Stomach (tissue), 9 donors: ENCODE measurements around the gene GTF2H3. TPM values are rescaled to one million over a fixed set of nuclear protein-coding genes. Genes with fewer than 3 reads are reported as not detected.

Source experiments
- DNase-seq, 2 donors: peaks; one replicate each; pipeline versions ENCODE4 v3.0.0 to v3.0.0-alpha.2; 2013 to 2019
- H3K27ac ChIP-seq, 5 donors: fragments of 200-600 bp in 4 of 5; sonication (generic) in 4 of 5; one replicate each; pipeline ENCODE4 v1.5.1; 2013 to 2019; ENCODE audit warnings: mild to moderate bottlenecking in 1 of 5, moderate library complexity in 1 of 5
- H3K27me3 ChIP-seq, 3 donors: fragments of 200-600 bp; sonication (generic); one replicate each; pipeline ENCODE4 v1.5.1; 2017 to 2019; ENCODE audit warnings: mixed run types in 1 of 3
- H3K36me3 ChIP-seq, 4 donors: fragments of 200-600 bp; sonication (generic); 1 replicate in 3 of 4; 2 replicates in 1 of 4; pipeline ENCODE4 v1.5.1; 2016 to 2019
- H3K4me1 ChIP-seq, 4 donors: fragments of 200-600 bp; sonication (generic); one replicate each; pipeline ENCODE4 v1.5.1; 2016 to 2019
- H3K4me3 ChIP-seq, 4 donors: fragments of 200-600 bp; sonication (generic) in 3 of 4; one replicate each; pipeline ENCODE4 v1.5.1; 2016 to 2019; ENCODE audit warnings: mild to moderate bottlenecking in 1 of 4
- H3K9me3 ChIP-seq, 4 donors: fragments of 200-600 bp; sonication (generic); one replicate each; pipeline ENCODE4 v1.5.1; 2016 to 2019
- EP300 ChIP-seq: sonication (generic); formaldehyde crosslinking; IDR thresholded peaks from one replicate; pipeline ENCODE4 v1.6.1; 2017; ENCODE audit warnings: antibody characterized with exemption
- POLR2A ChIP-seq, 4 donors: fragments of 450-650 bp; IDR thresholded peaks; one replicate each; pipeline ENCODE4 v1.6.1; 2016; ENCODE audit warnings: antibody characterized with exemption in 4 of 4, control low read depth in 2 of 4, mild to moderate bottlenecking in 1 of 4, moderate library complexity in 1 of 4
- POLR2AphosphoS5 ChIP-seq, 3 donors: sonication (generic); formaldehyde crosslinking; IDR thresholded peaks; one replicate each; pipeline ENCODE4 v1.6.1; 2016; ENCODE audit warnings: antibody characterized with exemption in 3 of 3
- WGBS, 5 donors: extraction: QIAGEN DNeasy Blood & Tissue Kit in 3 of 5; methylation state at CpG; one replicate each; pipeline versions ENCODE4 v1.1.5 to v1.1.7; 2013 to 2018; 5-methylcytosine and 5-hydroxymethylcytosine counted together
- intact Hi-C: fragments of 100-400 bp; cut with DNase I; formaldehyde crosslinking; loops from one replicate; pipeline ENCODE4 v1.15.1; 2023; ENCODE audit warnings: low total_unique reads
- polyA plus RNA-seq, 3 donors: library from polyadenylated mRNA; stranded (reverse); fragments of 200-250 nt; gene quantifications; one replicate each; pipeline ENCODE4 v1.2.3, GENCODE V29; 2013
- total RNA-seq, 5 donors: library from RNA; depleted of rRNA; stranded (reverse); fragments of >200 nt; gene quantifications; one replicate each; pipeline versions ENCODE4 v1.1.0 to v1.2.3, GENCODE V29; 2014 to 2016
- TF ChIP-seq, protein P1 (sequence below), 7 experiments: fragments of 450-650 bp in 4 of 7; fragments of 200-600 bp in 3 of 7; sonication (generic) in 3 of 7; IDR thresholded peaks; one replicate each; pipeline ENCODE4 v1.5.1; 2016 to 2019; ENCODE audit warnings: antibody characterized with exemption in 7 of 7, control low read depth in 2 of 7, mild to moderate bottlenecking in 1 of 7
- donor health status: healthy with polysubstance abuse.
- donor health status: Bipolar disorder and iron deficiency.
- donor health status: healthy.

Gene GTF2H3
- total and polyA plus RNA-seq, 8 donors: 2.9 to 40.2 (median 7.6) TPM; not detected in 1

- Histone ChIP-seq H3K36me3 (peaks cover 26 to 95% (median 81%) of the 10 kb centered on the region in 4 donors), H3K9me3 (no peaks in the 10 kb centered on the region), H3K4me1 (no peaks in the 10 kb centered on the region), H3K27ac (no peak overlapping the region), H3K4me3 (no peak overlapping the region), H3K27me3 (no peaks in the 10 kb centered on the region)
- no peak for DNase-seq
- intact Hi-C loops: no loop called here
- 93 to 99% (median 97%) methylated on average over 10 of the region's 10 CpGs for WGBS, 5 donors
- TF ChIP-seq POLR2A (IDR thresholded peaks at IDR 0.05) (no peak), EP300 (no peak), POLR2AphosphoS5 (IDR thresholded peaks at IDR 0.05) (no peak)
- TF ChIP-seq, protein P1, sequence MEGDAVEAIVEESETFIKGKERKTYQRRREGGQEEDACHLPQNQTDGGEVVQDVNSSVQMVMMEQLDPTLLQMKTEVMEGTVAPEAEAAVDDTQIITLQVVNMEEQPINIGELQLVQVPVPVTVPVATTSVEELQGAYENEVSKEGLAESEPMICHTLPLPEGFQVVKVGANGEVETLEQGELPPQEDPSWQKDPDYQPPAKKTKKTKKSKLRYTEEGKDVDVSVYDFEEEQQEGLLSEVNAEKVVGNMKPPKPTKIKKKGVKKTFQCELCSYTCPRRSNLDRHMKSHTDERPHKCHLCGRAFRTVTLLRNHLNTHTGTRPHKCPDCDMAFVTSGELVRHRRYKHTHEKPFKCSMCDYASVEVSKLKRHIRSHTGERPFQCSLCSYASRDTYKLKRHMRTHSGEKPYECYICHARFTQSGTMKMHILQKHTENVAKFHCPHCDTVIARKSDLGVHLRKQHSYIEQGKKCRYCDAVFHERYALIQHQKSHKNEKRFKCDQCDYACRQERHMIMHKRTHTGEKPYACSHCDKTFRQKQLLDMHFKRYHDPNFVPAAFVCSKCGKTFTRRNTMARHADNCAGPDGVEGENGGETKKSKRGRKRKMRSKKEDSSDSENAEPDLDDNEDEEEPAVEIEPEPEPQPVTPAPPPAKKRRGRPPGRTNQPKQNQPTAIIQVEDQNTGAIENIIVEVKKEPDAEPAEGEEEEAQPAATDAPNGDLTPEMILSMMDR (IDR thresholded peaks at IDR 0.05): no peak
Observed at GRCh38 chr12:123678981-123679380, 45.4 kb downstream of the GTF2H3 start.

DNA sequence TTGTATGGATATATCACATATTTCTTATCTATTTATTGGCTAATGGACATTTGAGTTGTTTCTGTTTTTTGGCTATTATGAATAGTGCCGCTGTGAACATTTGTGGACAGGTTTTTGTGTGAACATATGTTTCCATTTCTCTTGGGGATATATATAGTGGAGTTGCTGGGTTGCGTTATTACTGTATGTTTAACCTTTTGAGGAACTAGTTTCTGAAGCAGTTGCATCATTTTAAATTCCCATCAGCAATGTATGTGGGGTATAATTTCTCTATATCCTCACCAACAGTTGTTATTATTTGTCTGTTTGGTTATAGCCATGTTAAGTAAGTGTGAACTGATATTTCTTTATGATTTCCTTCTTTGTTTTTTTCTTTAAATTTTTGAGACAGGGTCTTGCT is 48.0 kb downstream of the GTF2H3 start:
- H3K4me1 ChIP-seq: no peaks in the 10 kb centered on the region
- no peak overlapping the region for H3K27ac ChIP-seq
- TF ChIP-seq POLR2A (IDR thresholded peaks at IDR 0.05) (no peak), EP300 (no peak), POLR2AphosphoS5 (IDR thresholded peaks at IDR 0.05) (no peak)
- TF ChIP-seq, protein P1 (IDR thresholded peaks at IDR 0.05): no peak
- H3K27me3 ChIP-seq: no peaks in the 10 kb centered on the region
- no peak overlapping the region for H3K4me3 ChIP-seq
- H3K36me3 ChIP-seq: peaks cover 18 to 95% (median 78%) of the 10 kb centered on the region in 4 donors
- H3K9me3 ChIP-seq: no peaks in the 10 kb centered on the region
- intact Hi-C loops: no loop called here
- DNase-seq: no peak
- 78 to 96% (median 92%) methylated on average over 2 of the region's 2 CpGs for WGBS, 5 donors

- no peak overlapping the region for H3K4me3 ChIP-seq
- TF ChIP-seq EP300 (no peak), POLR2A (IDR thresholded peaks at IDR 0.05) (no peak), POLR2AphosphoS5 (IDR thresholded peaks at IDR 0.05) (no peak)
- TF ChIP-seq, protein P1 (IDR thresholded peaks at IDR 0.05): no peak
- peaks cover 19 to 96% (median 82%) of the 10 kb centered on the region in 4 donors for H3K36me3 ChIP-seq
- no peak overlapping the region for H3K27ac ChIP-seq
- DNase-seq: no peak
- no peaks in the 10 kb centered on the region for H3K4me1 ChIP-seq
- intact Hi-C loops: no loop called here
- no peaks in the 10 kb centered on the region for H3K27me3 ChIP-seq
- 86 to 93% (median 91%) methylated on average over 3 of the region's 3 CpGs for WGBS, 5 donors
- no peaks in the 10 kb centered on the region for H3K9me3 ChIP-seq
Observed at GRCh38 chr12:123683964-123684363, 50.3 kb downstream of the GTF2H3 start.

DNA sequence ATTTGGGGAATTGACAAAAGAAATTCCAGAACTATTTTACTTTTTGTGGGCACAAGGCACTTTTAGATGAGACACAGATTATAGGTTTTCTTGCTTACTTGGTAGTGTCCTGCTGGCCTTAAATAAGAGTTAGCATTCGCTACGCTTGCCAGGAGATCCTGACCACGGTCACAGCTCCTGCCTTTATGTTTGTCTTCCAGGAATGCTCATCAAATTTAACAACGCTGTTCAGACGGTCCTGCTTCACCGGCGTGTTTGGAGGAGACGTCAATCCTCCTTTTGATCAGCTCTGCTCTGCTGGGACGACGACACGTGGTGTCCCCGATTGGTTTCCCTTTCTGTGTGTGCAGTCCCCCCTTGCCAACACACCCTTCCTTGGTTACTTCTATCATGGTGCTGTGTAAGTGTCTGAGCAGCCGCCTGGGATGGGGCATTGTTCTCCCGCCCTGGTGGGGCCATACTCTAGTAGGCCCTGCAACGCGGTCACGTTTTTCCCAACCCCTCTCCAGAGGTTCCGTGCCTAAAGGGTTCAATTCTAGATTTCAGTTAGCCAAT is 53.1 kb downstream of the GTF2H3 start:
- intact Hi-C loops: no loop called here
- WGBS, 5 donors: 93 to 97% (median 97%) methylated on average over 18 of the region's 18 CpGs
- Histone ChIP-seq H3K4me1 (no peaks in the 10 kb centered on the region), H3K36me3 (peaks cover 6 to 96% (median 80%) of the 10 kb centered on the region in 4 donors), H3K27me3 (no peaks in the 10 kb centered on the region), H3K9me3 (no peaks in the 10 kb centered on the region), H3K4me3 (no peak overlapping the region), H3K27ac (no peak overlapping the region)
- TF ChIP-seq, protein P1 (IDR thresholded peaks at IDR 0.05): no peak
- TF ChIP-seq POLR2A (IDR thresholded peaks at IDR 0.05) (no peak), EP300 (no peak), POLR2AphosphoS5 (IDR thresholded peaks at IDR 0.05) (no peak)
- no peak for DNase-seq
